HCT116 (cell line): Measurements from ENCODE around the gene PIH1D1. TPM values are rescaled to one million over a fixed set of nuclear protein-coding genes. Genes with fewer than 3 reads are reported as not detected.

Experiments used
- ATAC-seq: fragments of 200-7000 bp; cut with Tn5 transposase; 2 replicates; pipeline ENCODE4 v1.9.1; 2020; ENCODE audit warnings: mild to moderate bottlenecking, moderate library complexity
- BruUV-seq: library from RNA; stranded (reverse); fragments of 400-500 nt; replicated peaks from 2 replicates; lab custom pipeline; 2021; lab: Mats Ljungman, UMichigan
- CTCF ChIA-PET: fragments of 300-600 bp; sonication (Branson Sonifier 250); formaldehyde crosslinking; loops from one replicate; lab custom pipeline; 2021; ENCODE audit warnings: antibody characterized with exemption; lab: Charles Lee
- POLR2A ChIA-PET: fragments of 300-600, 350-600 bp; sonication (Branson Sonifier 250); formaldehyde crosslinking; loops from one replicate; lab custom pipeline; 2021; ENCODE audit warnings: antibody characterized with exemption; lab: Charles Lee
- RAD21 ChIA-PET, 2 experiments: fragments of 300-600 bp; sonication (Branson Sonifier 250); formaldehyde crosslinking; loops; one replicate each; lab custom pipeline; 2023; ENCODE audit warnings: low total read pairs in 2 of 2; ENCODE audit not compliant: uncharacterized antibody in 2 of 2, unreplicated experiment in 2 of 2, low non-redundant PET in 1 of 2; lab: Charles Lee
- DNase-seq: peaks from one replicate; pipeline ENCODE4 v3.0.0-alpha.2; 2010; ENCODE audit warnings: low read depth, low spot score
- H2AFZ ChIP-seq: fragments of 200-600 bp; shearing (Covaris generic), sonication (generic); 2 replicates; pipeline ENCODE4 v1.6.1; 2017; ENCODE audit warnings: low read depth, mixed run types, mixed read lengths, antibody characterized with exemption, low read length; ENCODE audit not compliant: poor library complexity, severe bottlenecking
- H3K27ac ChIP-seq: 2 replicates; pipeline ENCODE4 v1.5.1; 2012; ENCODE audit warnings: low read depth, low read length
- H3K27me3 ChIP-seq: fragments of 200-600 bp; sonication (generic); 2 replicates; pipeline ENCODE4 v1.6.1; 2016; ENCODE audit warnings: mixed run types, low read length, mixed read lengths; ENCODE audit not compliant: insufficient read depth
- H3K36me3 ChIP-seq, 2 experiments: fragments of 200-500 bp in 1 of 2; fragments of 200-600 bp in 1 of 2; sonication (Bioruptor generic) in 1 of 2; sonication (generic) in 1 of 2; 2 replicates each; pipeline versions ENCODE4 v1.5.1 to v1.6.1; 2014 to 2016; ENCODE audit warnings: low read length in 2 of 2, inconsistent platforms in 1 of 2, mixed read lengths in 1 of 2, mixed run types in 1 of 2; ENCODE audit not compliant: insufficient read depth in 2 of 2, control insufficient read depth in 1 of 2
- H3K4me1 ChIP-seq, 2 experiments: fragments of 200-600 bp in 1 of 2; sonication (generic) in 1 of 2; 2 replicates each; pipeline versions ENCODE4 v1.5.1 to v1.6.1; 2012 to 2017; ENCODE audit warnings: low read length in 2 of 2, inconsistent platforms in 1 of 2, mild to moderate bottlenecking in 1 of 2, mixed read lengths in 1 of 2, mixed run types in 1 of 2, moderate library complexity in 1 of 2; ENCODE audit not compliant: insufficient read depth in 2 of 2, control insufficient read depth in 1 of 2
- H3K4me2 ChIP-seq: fragments of 200-600 bp; sonication (generic); 2 replicates; pipeline ENCODE4 v1.6.1; 2017; ENCODE audit warnings: mixed run types, low read length, mixed read lengths
- H3K4me3 ChIP-seq, 2 experiments: fragments of 200-600 bp in 1 of 2; sonication (generic) in 1 of 2; replicated peaks in 1 of 2; 2 replicates each; pipeline ENCODE4 v1.5.1; 2011 to 2016; ENCODE audit warnings: low read length in 2 of 2, control low read depth in 1 of 2, low read depth in 1 of 2, mild to moderate bottlenecking in 1 of 2, mixed read lengths in 1 of 2, mixed run types in 1 of 2
- H3K79me2 ChIP-seq: fragments of 200-600 bp; sonication (generic); 2 replicates; pipeline ENCODE4 v1.6.1; 2017; ENCODE audit warnings: mild to moderate bottlenecking, mixed run types, low read length, moderate library complexity, mixed read lengths; ENCODE audit not compliant: insufficient read depth
- H3K9ac ChIP-seq: fragments of 200-600 bp; sonication (generic); 2 replicates; pipeline ENCODE4 v1.6.1; 2016; ENCODE audit warnings: low read length, mixed read lengths
- H3K9me2 ChIP-seq: fragments of 200-600 bp; sonication (generic), shearing (Covaris generic); 2 replicates; pipeline ENCODE4 v1.6.1; 2017; ENCODE audit warnings: mixed run types, mild to moderate bottlenecking, moderate library complexity; ENCODE audit not compliant: insufficient read depth
- H3K9me3 ChIP-seq, 2 experiments: fragments of 200-500 bp in 1 of 2; fragments of 200-600 bp in 1 of 2; sonication (Bioruptor generic) in 1 of 2; sonication (generic) in 1 of 2; 2 replicates each; pipeline ENCODE4 v1.6.1; 2014 to 2017; ENCODE audit warnings: low read length in 2 of 2, mixed read lengths in 2 of 2, inconsistent platforms in 1 of 2, low read depth in 1 of 2, mild to moderate bottlenecking in 1 of 2, mixed run types in 1 of 2, moderate library complexity in 1 of 2; ENCODE audit not compliant: control insufficient read depth in 1 of 2, insufficient read depth in 1 of 2
- H4K20me1 ChIP-seq: fragments of 200-600 bp; sonication (generic), shearing (Covaris generic); 2 replicates; pipeline ENCODE4 v1.6.1; 2017; ENCODE audit warnings: mixed run types, mild to moderate bottlenecking, moderate library complexity; ENCODE audit not compliant: insufficient read depth
- ATF3 ChIP-seq: IDR thresholded peaks from 2 replicates; pipeline ENCODE4 v1.6.1; 2012
- CBX3 ChIP-seq: IDR thresholded peaks from 2 replicates; pipeline ENCODE4 v1.6.1; 2012; ENCODE audit warnings: low read depth
- CEBPB ChIP-seq: IDR thresholded peaks from 2 replicates; pipeline ENCODE4 v1.6.1; 2012; ENCODE audit warnings: low read depth
- EGR1 ChIP-seq: IDR thresholded peaks from 2 replicates; pipeline ENCODE4 v1.6.1; 2012; ENCODE audit warnings: low read depth
- EZH2 ChIP-seq: fragments of 200-600 bp; sonication (generic); IDR thresholded peaks from 2 replicates; pipeline ENCODE4 v1.6.1; 2017; ENCODE audit warnings: antibody characterized with exemption, mixed run types
- EZH2phosphoT487 ChIP-seq: fragments of 200-600 bp; IDR thresholded peaks from 2 replicates; pipeline ENCODE4 v1.6.1; 2018; ENCODE audit warnings: antibody characterized with exemption, borderline replicate concordance
- FOSL1 ChIP-seq: IDR thresholded peaks from 2 replicates; pipeline ENCODE4 v1.6.1; 2012; ENCODE audit warnings: low read depth
- JUND ChIP-seq: IDR thresholded peaks from 2 replicates; pipeline ENCODE4 v1.6.1; 2012
- POLR2AphosphoS5 ChIP-seq: IDR thresholded peaks from 2 replicates; pipeline ENCODE4 v1.6.1; 2011; ENCODE audit warnings: mild to moderate bottlenecking, low read depth, low read length, moderate library complexity
- RAD21 ChIP-seq: IDR thresholded peaks from 2 replicates; pipeline ENCODE4 v1.6.1; 2012; ENCODE audit warnings: low read depth, mild to moderate bottlenecking
- SIN3A ChIP-seq: IDR thresholded peaks from 2 replicates; pipeline ENCODE4 v1.6.1; 2012; ENCODE audit warnings: low read depth
- SRF ChIP-seq: IDR thresholded peaks from 2 replicates; pipeline ENCODE4 v1.6.1; 2012; ENCODE audit warnings: low read depth
- TCF7L2 ChIP-seq: IDR thresholded peaks from 2 replicates; pipeline ENCODE4 v1.7.0; 2011; ENCODE audit warnings: borderline replicate concordance, inconsistent platforms; ENCODE audit not compliant: insufficient read depth, insufficient read length; ENCODE audit errors: extremely low read depth
- YY1 ChIP-seq: IDR thresholded peaks from 2 replicates; pipeline ENCODE4 v1.6.1; 2011; ENCODE audit warnings: low read length, low read depth, moderate library complexity, mild to moderate bottlenecking; ENCODE audit not compliant: insufficient replicate concordance; ENCODE audit errors: extremely low read depth
- ZFX ChIP-seq: fragments of 450-650 bp; IDR thresholded peaks from 2 replicates; pipeline ENCODE4 v1.6.1; 2017
- intact Hi-C: fragments of 100-400 bp; cut with micrococcal nuclease; formaldehyde crosslinking; loops from 2 replicates; pipeline ENCODE4 v1.10.0; 2022
- total RNA-seq: library from RNA; stranded (reverse); gene quantifications from one replicate; pipeline ENCODE4 v1.2.1, GENCODE V29; 2021; ENCODE audit not compliant: unreplicated experiment
- TF ChIP-seq, protein P1 (sequence below): IDR thresholded peaks from 2 replicates; pipeline ENCODE4 v1.6.1; 2012; ENCODE audit warnings: low read depth
- TF ChIP-seq, protein P2 (sequence below): IDR thresholded peaks from 2 replicates; pipeline ENCODE4 v1.6.1; 2011; ENCODE audit warnings: mild to moderate bottlenecking, low read length, moderate library complexity; ENCODE audit not compliant: insufficient replicate concordance; ENCODE audit errors: extremely low read depth
- TF ChIP-seq, protein P3 (sequence below), 3 experiments: fragments of 200-600 bp in 1 of 3; sonication (generic) in 1 of 3; IDR thresholded peaks in 2 of 3; conservative IDR thresholded peaks in 1 of 3; 2 replicates each; pipeline ENCODE4 v1.5.1; 2012 to 2017; ENCODE audit warnings: low read depth in 2 of 3, low read length in 2 of 3, antibody characterized with exemption in 1 of 3, borderline replicate concordance in 1 of 3, control low read depth in 1 of 3, mild to moderate bottlenecking in 1 of 3, mixed read lengths in 1 of 3, mixed run types in 1 of 3, moderate library complexity in 1 of 3; ENCODE audit not compliant: insufficient read depth in 1 of 3
- TF ChIP-seq, protein P4 (sequence below): IDR thresholded peaks from 2 replicates; pipeline ENCODE4 v1.6.1; 2012

PIH1D1 gene
- total RNA-seq, 1 experiment from 2014 or later, result 152 TPM

DNA sequence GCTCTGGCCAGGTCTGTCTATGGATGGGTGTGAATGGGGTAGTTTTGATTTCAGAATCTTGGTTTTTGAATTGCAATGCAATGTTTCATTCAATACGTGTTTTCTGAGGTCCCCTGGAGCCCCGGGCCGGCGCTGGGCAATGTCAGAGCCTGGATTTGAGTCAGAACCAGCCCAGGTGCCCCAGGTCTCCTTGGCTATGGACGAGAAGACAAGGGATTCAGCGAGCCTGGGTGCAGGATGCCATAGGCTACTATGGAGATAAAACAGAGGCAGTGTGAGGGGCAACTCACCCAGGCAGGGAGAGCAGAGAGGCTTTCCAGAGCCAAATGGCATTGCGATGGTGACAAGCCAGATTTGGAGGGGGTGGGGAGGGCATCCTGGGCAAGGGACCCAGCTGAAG is 34.6 kb upstream of the PIH1D1 start:
- no peaks in the 10 kb centered on the region for H3K27me3 ChIP-seq
- H3K79me2 ChIP-seq, result peaks cover 39% of the 10 kb centered on the region
- no peak overlapping the region for H3K9ac ChIP-seq
- H3K4me1 ChIP-seq, result peaks cover 7 to 31% of the 10 kb centered on the region in 2 experiments; a peak in 3 of 4 replicates
- H3K27ac ChIP-seq, result peak overlapping the region; percentile 20; the same call in 1 of the 2 replicates
- peaks cover 19% of the 10 kb centered on the region; the same call in 1 of the 2 replicates for H4K20me1 ChIP-seq
- ChIA-PET CTCF (no interaction called here), RAD21 (no interaction called here), POLR2A (interaction anchor here (1.4 kb wide), 1 partner anchor 8 kb away, joined by 4 read pairs; no protein-coding TSS in a partner anchor)
- H3K36me3 ChIP-seq, result peaks cover 21 to 38% of the 10 kb centered on the region in 2 experiments
- TF ChIP-seq, protein P1, sequence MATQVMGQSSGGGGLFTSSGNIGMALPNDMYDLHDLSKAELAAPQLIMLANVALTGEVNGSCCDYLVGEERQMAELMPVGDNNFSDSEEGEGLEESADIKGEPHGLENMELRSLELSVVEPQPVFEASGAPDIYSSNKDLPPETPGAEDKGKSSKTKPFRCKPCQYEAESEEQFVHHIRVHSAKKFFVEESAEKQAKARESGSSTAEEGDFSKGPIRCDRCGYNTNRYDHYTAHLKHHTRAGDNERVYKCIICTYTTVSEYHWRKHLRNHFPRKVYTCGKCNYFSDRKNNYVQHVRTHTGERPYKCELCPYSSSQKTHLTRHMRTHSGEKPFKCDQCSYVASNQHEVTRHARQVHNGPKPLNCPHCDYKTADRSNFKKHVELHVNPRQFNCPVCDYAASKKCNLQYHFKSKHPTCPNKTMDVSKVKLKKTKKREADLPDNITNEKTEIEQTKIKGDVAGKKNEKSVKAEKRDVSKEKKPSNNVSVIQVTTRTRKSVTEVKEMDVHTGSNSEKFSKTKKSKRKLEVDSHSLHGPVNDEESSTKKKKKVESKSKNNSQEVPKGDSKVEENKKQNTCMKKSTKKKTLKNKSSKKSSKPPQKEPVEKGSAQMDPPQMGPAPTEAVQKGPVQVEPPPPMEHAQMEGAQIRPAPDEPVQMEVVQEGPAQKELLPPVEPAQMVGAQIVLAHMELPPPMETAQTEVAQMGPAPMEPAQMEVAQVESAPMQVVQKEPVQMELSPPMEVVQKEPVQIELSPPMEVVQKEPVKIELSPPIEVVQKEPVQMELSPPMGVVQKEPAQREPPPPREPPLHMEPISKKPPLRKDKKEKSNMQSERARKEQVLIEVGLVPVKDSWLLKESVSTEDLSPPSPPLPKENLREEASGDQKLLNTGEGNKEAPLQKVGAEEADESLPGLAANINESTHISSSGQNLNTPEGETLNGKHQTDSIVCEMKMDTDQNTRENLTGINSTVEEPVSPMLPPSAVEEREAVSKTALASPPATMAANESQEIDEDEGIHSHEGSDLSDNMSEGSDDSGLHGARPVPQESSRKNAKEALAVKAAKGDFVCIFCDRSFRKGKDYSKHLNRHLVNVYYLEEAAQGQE, result no peak
- TF ChIP-seq CBX3, result no peak
- TF ChIP-seq ZFX, result no peak
- TF ChIP-seq JUND, result no peak
- TF ChIP-seq YY1, result no peak
- TF ChIP-seq CEBPB, result no peak
- TF ChIP-seq SRF, result no peak
- no peak for TF ChIP-seq FOSL1
- no peak for TF ChIP-seq TCF7L2
- TF ChIP-seq, protein P2, sequence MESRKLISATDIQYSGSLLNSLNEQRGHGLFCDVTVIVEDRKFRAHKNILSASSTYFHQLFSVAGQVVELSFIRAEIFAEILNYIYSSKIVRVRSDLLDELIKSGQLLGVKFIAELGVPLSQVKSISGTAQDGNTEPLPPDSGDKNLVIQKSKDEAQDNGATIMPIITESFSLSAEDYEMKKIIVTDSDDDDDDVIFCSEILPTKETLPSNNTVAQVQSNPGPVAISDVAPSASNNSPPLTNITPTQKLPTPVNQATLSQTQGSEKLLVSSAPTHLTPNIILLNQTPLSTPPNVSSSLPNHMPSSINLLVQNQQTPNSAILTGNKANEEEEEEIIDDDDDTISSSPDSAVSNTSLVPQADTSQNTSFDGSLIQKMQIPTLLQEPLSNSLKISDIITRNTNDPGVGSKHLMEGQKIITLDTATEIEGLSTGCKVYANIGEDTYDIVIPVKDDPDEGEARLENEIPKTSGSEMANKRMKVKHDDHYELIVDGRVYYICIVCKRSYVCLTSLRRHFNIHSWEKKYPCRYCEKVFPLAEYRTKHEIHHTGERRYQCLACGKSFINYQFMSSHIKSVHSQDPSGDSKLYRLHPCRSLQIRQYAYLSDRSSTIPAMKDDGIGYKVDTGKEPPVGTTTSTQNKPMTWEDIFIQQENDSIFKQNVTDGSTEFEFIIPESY, result no peak
- TF ChIP-seq EZH2phosphoT487, result no peak
- TF ChIP-seq POLR2AphosphoS5, result no peak
- TF ChIP-seq EZH2, result no peak
- TF ChIP-seq EGR1, result no peak
- TF ChIP-seq RAD21, result no peak
- TF ChIP-seq SIN3A, result no peak
- TF ChIP-seq, protein P3, sequence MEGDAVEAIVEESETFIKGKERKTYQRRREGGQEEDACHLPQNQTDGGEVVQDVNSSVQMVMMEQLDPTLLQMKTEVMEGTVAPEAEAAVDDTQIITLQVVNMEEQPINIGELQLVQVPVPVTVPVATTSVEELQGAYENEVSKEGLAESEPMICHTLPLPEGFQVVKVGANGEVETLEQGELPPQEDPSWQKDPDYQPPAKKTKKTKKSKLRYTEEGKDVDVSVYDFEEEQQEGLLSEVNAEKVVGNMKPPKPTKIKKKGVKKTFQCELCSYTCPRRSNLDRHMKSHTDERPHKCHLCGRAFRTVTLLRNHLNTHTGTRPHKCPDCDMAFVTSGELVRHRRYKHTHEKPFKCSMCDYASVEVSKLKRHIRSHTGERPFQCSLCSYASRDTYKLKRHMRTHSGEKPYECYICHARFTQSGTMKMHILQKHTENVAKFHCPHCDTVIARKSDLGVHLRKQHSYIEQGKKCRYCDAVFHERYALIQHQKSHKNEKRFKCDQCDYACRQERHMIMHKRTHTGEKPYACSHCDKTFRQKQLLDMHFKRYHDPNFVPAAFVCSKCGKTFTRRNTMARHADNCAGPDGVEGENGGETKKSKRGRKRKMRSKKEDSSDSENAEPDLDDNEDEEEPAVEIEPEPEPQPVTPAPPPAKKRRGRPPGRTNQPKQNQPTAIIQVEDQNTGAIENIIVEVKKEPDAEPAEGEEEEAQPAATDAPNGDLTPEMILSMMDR (IDR thresholded peaks at IDR 0.05 in 2 of 3, conservative IDR thresholded peaks at IDR 0.05 in 1 of 3; ENCODE audit: borderline replicate concordance in 1 of 3, insufficient read depth in 1 of 3, low read depth in 2 of 3, low read length in 2 of 3), result no peak
- TF ChIP-seq ATF3, result no peak
- TF ChIP-seq, protein P4, sequence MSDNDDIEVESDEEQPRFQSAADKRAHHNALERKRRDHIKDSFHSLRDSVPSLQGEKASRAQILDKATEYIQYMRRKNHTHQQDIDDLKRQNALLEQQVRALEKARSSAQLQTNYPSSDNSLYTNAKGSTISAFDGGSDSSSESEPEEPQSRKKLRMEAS, result no peak
- H3K4me3 ChIP-seq, result no peak overlapping the region
- DNase-seq (no peak), ATAC-seq (no peak)
- peak overlapping the region; percentile 85 for H3K4me2 ChIP-seq
- H3K9me3 ChIP-seq, result no peaks in the 10 kb centered on the region
- no peak overlapping the region for H2AFZ ChIP-seq
- H3K9me2 ChIP-seq, result no peaks in the 10 kb centered on the region
- BruUV-seq, result no TSS peak
- intact Hi-C loops, result no loop called here
